Neural progenitor cell (in vitro differentiated cells): ENCODE results near the gene ZC3H10. TPM values are rescaled to one million over a fixed set of nuclear protein-coding genes. Genes with fewer than 3 reads are reported as not detected.

ENCODE experiments used
- DNase-seq: peaks from one replicate; pipeline ENCODE4 v3.0.0-alpha.2; 2016; ENCODE audit warnings: low spot score
- H2AFZ ChIP-seq: fragments of 200-600 bp; sonication (generic); replicated peaks from 2 replicates; pipeline ENCODE4 v1.6.1; 2016; ENCODE audit warnings: antibody characterized with exemption
- H3F3A ChIP-seq: fragments of 200-600 bp; sonication (generic); 2 replicates; pipeline ENCODE4 v1.6.1; 2016; ENCODE audit warnings: antibody characterized with exemption, low read depth
- H3K27ac ChIP-seq: fragments of 200-600 bp; sonication (generic); 2 replicates; pipeline ENCODE4 v1.5.1; 2016; ENCODE audit warnings: mild to moderate bottlenecking
- H3K27me3 ChIP-seq: fragments of 200-600 bp; sonication (generic); 2 replicates; pipeline ENCODE4 v1.6.1; 2016; ENCODE audit warnings: mild to moderate bottlenecking, moderate library complexity
- H3K36me3 ChIP-seq: fragments of 200-600 bp; sonication (generic); 2 replicates; pipeline ENCODE4 v1.5.1; 2016
- H3K4me1 ChIP-seq: fragments of 200-600 bp; sonication (generic); 2 replicates; pipeline ENCODE4 v1.6.1; 2016; ENCODE audit warnings: mixed run types
- H3K4me2 ChIP-seq: fragments of 200-600 bp; sonication (generic); 2 replicates; pipeline ENCODE4 v1.6.1; 2016
- H3K4me3 ChIP-seq: fragments of 200-600 bp; sonication (generic); 2 replicates; pipeline ENCODE4 v1.5.1; 2016
- H3K79me2 ChIP-seq: fragments of 200-600 bp; sonication (generic); 2 replicates; pipeline ENCODE4 v1.6.1; 2016; ENCODE audit warnings: low read depth
- H3K9ac ChIP-seq: fragments of 200-600 bp; sonication (generic); 2 replicates; pipeline ENCODE4 v1.6.1; 2016
- H3K9me3 ChIP-seq: fragments of 200-600 bp; sonication (generic); 2 replicates; pipeline ENCODE4 v1.5.1; 2016; ENCODE audit warnings: low read depth
- H4K20me1 ChIP-seq: fragments of 200-600 bp; sonication (generic); 2 replicates; pipeline ENCODE4 v1.6.1; 2016; ENCODE audit warnings: low read depth
- H3K27ac Mint-ChIP-seq: 3 replicates; pipeline ENCODE4 v1.8.0; 2021; ENCODE audit warnings: mixed read lengths
- H3K27me3 Mint-ChIP-seq: 2 replicates; pipeline ENCODE4 v1.8.0; 2022; ENCODE audit warnings: low read depth, mild to moderate bottlenecking, inconsistent platforms, moderate library complexity, mixed read lengths; ENCODE audit not compliant: insufficient read depth
- H3K36me3 Mint-ChIP-seq: 3 replicates; pipeline ENCODE4 v1.8.0; 2021; ENCODE audit warnings: mixed read lengths
- H3K4me1 Mint-ChIP-seq: 3 replicates; pipeline ENCODE4 v1.8.0; 2021; ENCODE audit warnings: mixed read lengths
- H3K4me3 Mint-ChIP-seq: 3 replicates; pipeline ENCODE4 v1.8.0; 2021; ENCODE audit warnings: mild to moderate bottlenecking, moderate library complexity, mixed read lengths
- H3K9me3 Mint-ChIP-seq: 3 replicates; pipeline ENCODE4 v1.8.0; 2020; ENCODE audit warnings: mixed read lengths
- EZH2 ChIP-seq: fragments of 200-600 bp; sonication (generic); IDR thresholded peaks from 2 replicates; pipeline ENCODE4 v1.6.1; 2017; ENCODE audit warnings: antibody characterized with exemption, mild to moderate bottlenecking, moderate library complexity
- EZH2phosphoT487 ChIP-seq: fragments of 200-600 bp; sonication (generic); IDR thresholded peaks from 2 replicates; pipeline ENCODE4 v1.6.1; 2017; ENCODE audit warnings: antibody characterized with exemption
- total RNA-seq: library from RNA; depleted of rRNA; stranded (reverse); fragments of >200 nt; gene quantifications from 2 replicates; pipeline ENCODE4 v1.2.3, GENCODE V29; 2015; ENCODE audit warnings: low replicate concordance
- TF ChIP-seq, protein P1 (sequence below): fragments of 200-600 bp; sonication (generic); IDR thresholded peaks from 2 replicates; pipeline ENCODE4 v1.5.1; 2017; ENCODE audit warnings: antibody characterized with exemption, mild to moderate bottlenecking

The ZC3H10 gene
- total RNA-seq, 1 donor from 2014 or later = 10.8 TPM

DNA sequence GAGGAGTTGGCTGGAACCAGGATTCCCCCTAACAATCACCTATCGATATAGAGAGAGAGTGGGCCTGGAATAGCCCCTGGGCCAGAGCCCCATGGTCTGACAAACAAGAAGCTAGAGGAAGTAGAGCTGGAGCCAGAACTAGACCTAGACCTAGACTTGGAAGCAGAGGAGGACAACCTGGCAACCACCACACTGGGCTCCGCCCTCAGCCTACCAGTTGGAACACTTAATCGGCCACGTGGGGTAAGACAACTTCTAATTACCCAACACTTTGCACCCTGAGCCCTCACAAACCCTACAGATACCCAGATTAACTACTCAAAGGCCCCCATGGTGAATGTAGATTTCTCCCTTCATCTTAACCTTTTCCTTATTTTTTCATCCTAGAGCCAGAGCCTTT lies 18.3 kb upstream of the ZC3H10 start:
- no peaks in the 10 kb centered on the region for H3K36me3 Mint-ChIP-seq
- no peaks in the 10 kb centered on the region for H3K9me3 Mint-ChIP-seq
- H3K36me3 ChIP-seq = no peaks in the 10 kb centered on the region
- no peak overlapping the region for H3K4me2 ChIP-seq
- H3K27ac ChIP-seq = no peak overlapping the region
- peaks cover 3% of the 10 kb centered on the region for H3K27me3 Mint-ChIP-seq
- H3F3A ChIP-seq = peaks cover 11% of the 10 kb centered on the region
- peaks cover 12% of the 10 kb centered on the region for H3K79me2 ChIP-seq
- no peaks in the 10 kb centered on the region for H3K4me1 ChIP-seq
- no peak overlapping the region for H3K4me3 Mint-ChIP-seq
- H3K9ac ChIP-seq = no peak overlapping the region
- H3K9me3 ChIP-seq = no peaks in the 10 kb centered on the region
- no peak overlapping the region for H3K4me3 ChIP-seq
- no peaks in the 10 kb centered on the region for H3K27me3 ChIP-seq
- peaks cover 12% of the 10 kb centered on the region for H3K4me1 Mint-ChIP-seq
- no peak for TF ChIP-seq EZH2
- TF ChIP-seq EZH2phosphoT487 = no peak
- TF ChIP-seq, protein P1, sequence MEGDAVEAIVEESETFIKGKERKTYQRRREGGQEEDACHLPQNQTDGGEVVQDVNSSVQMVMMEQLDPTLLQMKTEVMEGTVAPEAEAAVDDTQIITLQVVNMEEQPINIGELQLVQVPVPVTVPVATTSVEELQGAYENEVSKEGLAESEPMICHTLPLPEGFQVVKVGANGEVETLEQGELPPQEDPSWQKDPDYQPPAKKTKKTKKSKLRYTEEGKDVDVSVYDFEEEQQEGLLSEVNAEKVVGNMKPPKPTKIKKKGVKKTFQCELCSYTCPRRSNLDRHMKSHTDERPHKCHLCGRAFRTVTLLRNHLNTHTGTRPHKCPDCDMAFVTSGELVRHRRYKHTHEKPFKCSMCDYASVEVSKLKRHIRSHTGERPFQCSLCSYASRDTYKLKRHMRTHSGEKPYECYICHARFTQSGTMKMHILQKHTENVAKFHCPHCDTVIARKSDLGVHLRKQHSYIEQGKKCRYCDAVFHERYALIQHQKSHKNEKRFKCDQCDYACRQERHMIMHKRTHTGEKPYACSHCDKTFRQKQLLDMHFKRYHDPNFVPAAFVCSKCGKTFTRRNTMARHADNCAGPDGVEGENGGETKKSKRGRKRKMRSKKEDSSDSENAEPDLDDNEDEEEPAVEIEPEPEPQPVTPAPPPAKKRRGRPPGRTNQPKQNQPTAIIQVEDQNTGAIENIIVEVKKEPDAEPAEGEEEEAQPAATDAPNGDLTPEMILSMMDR = no peak
- H2AFZ ChIP-seq = no peak overlapping the region
- peaks cover under 1% of the 10 kb centered on the region for H4K20me1 ChIP-seq
- no peak overlapping the region for H3K27ac Mint-ChIP-seq
- DNase-seq = no peak

DNA sequence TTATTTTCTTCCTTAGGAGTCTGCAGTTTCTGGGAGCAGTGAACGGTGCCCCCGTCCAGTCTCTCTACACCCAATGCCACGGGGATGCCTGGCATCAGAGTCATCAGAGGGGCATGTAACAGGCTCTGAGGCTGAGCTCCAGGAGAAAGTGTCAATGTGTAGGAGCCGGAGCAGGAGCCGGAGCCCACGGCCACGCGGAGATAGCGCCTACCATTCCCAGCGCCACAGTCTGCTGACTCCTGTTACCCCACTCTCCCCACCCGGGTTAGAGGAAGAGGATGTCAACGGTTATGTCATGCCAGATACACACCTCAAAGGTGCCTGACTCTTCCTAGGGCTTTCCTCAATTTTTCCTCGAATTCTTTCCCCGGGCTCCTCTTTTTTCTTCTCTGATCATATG lies 17.0 kb upstream of the ZC3H10 start:
- H3K36me3 ChIP-seq = no peaks in the 10 kb centered on the region
- no peak for DNase-seq
- Mint-ChIP-seq H3K4me3 (no peak overlapping the region), H3K36me3 (no peaks in the 10 kb centered on the region), H3K4me1 (peaks cover 21% of the 10 kb centered on the region), H3K27ac (no peak overlapping the region), H3K27me3 (peaks cover 3% of the 10 kb centered on the region), H3K9me3 (no peaks in the 10 kb centered on the region)
- peaks cover 11% of the 10 kb centered on the region for H3F3A ChIP-seq
- H3K27me3 ChIP-seq = no peaks in the 10 kb centered on the region
- no peaks in the 10 kb centered on the region for H3K9me3 ChIP-seq
- peaks cover 9% of the 10 kb centered on the region for H3K4me1 ChIP-seq
- H3K9ac ChIP-seq = no peak overlapping the region
- H3K79me2 ChIP-seq = peaks cover 25% of the 10 kb centered on the region
- no peak overlapping the region for H3K4me2 ChIP-seq
- H3K27ac ChIP-seq = no peak overlapping the region
- TF ChIP-seq EZH2phosphoT487 = no peak
- TF ChIP-seq, protein P1 = no peak
- no peak for TF ChIP-seq EZH2
- H3K4me3 ChIP-seq = no peak overlapping the region
- H4K20me1 ChIP-seq = peaks cover 14% of the 10 kb centered on the region
- no peak overlapping the region for H2AFZ ChIP-seq

DNA sequence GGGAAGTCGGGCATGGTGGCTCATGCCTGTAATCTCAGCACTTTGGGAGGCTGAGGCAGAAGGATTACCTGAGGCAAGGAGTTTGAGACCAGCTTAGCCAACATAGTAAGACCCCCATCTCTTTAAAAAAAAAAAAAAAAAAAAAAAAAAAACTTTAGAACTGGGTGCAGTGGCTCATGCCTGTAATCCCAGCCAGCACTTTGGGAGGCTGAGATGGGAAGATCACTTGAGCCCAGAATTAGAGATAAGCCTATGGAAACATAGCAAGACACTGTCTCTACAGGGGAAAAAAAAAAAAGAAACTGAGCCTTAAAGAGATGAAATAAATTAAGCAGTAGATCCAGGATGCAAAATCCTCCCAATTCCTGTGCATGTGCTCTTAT lies 15.4 kb upstream of the ZC3H10 start:
- DNase-seq = no peak
- peaks cover 11% of the 10 kb centered on the region for H3F3A ChIP-seq
- peaks cover 24% of the 10 kb centered on the region for H3K4me1 Mint-ChIP-seq
- H3K4me3 ChIP-seq = no peak overlapping the region
- peaks cover 4% of the 10 kb centered on the region for H3K36me3 Mint-ChIP-seq
- peaks cover 3% of the 10 kb centered on the region for H3K27me3 Mint-ChIP-seq
- H3K4me3 Mint-ChIP-seq = peak overlapping the region; percentile 93
- H3K9me3 Mint-ChIP-seq = no peaks in the 10 kb centered on the region
- H3K27ac ChIP-seq = no peak overlapping the region
- peak overlapping the region; percentile 59 for H3K27ac Mint-ChIP-seq
- H2AFZ ChIP-seq = no peak overlapping the region
- H3K79me2 ChIP-seq = peaks cover 41% of the 10 kb centered on the region
- H3K9ac ChIP-seq = no peak overlapping the region
- peaks cover 11% of the 10 kb centered on the region for H3K4me1 ChIP-seq
- H3K36me3 ChIP-seq = peaks cover 7% of the 10 kb centered on the region
- TF ChIP-seq, protein P1 = no peak
- TF ChIP-seq EZH2 (no peak), EZH2phosphoT487 (no peak)
- no peak overlapping the region for H3K4me2 ChIP-seq
- H3K9me3 ChIP-seq = no peaks in the 10 kb centered on the region
- no peaks in the 10 kb centered on the region for H3K27me3 ChIP-seq
- H4K20me1 ChIP-seq = peaks cover 25% of the 10 kb centered on the region
